OCI-LY7 (cell line): Measurements from ENCODE around the gene DPH7.

Source experiments
- CTCF ChIP-seq: fragments of 200-600 bp; sonication (generic); conservative IDR thresholded peaks from 2 replicates; pipeline ENCODE4 v1.5.1; 2014; ENCODE audit warnings: mild to moderate bottlenecking, antibody characterized with exemption, low read length, moderate library complexity, mixed read lengths
- EZH2phosphoT487 ChIP-seq: fragments of 200-600 bp; sonication (generic); IDR thresholded peaks from 2 replicates; pipeline ENCODE4 v1.6.1; 2018; ENCODE audit warnings: low read depth, borderline replicate concordance, mild to moderate bottlenecking, mixed run types, antibody characterized with exemption, low read length, moderate library complexity, mixed read lengths

GRCh38 chr9:137520614-137521404, 57.9 kb downstream of the DPH7 start:
- no peak for TF ChIP-seq CTCF
- no peak for TF ChIP-seq EZH2phosphoT487
